SK-N-DZ (cell line): Measurements from ENCODE around the gene NDUFAF4. TPM values are rescaled to one million over a fixed set of nuclear protein-coding genes. Genes with fewer than 3 reads are reported as not detected.

Experiments used
- DNase-seq: peaks from one replicate; pipeline ENCODE4 v3.0.0-alpha.2; 2015; ENCODE audit warnings: low spot score
- polyA plus RNA-seq, 2 experiments: library from polyadenylated mRNA; depleted of rRNA; stranded (reverse); fragments of >200 nt; gene quantifications; 2 replicates each; pipeline ENCODE4 v1.2.3, GENCODE V29; 2014

NDUFAF4 gene
- polyA plus RNA-seq (2014; cell fraction: cytosol; rRNA removed): 69.9 and 75.3 TPM in 2 replicates
- 42.9 and 52.2 TPM in 2 replicates for polyA plus RNA-seq (2014; cell fraction: nucleus; rRNA removed)

DNA sequence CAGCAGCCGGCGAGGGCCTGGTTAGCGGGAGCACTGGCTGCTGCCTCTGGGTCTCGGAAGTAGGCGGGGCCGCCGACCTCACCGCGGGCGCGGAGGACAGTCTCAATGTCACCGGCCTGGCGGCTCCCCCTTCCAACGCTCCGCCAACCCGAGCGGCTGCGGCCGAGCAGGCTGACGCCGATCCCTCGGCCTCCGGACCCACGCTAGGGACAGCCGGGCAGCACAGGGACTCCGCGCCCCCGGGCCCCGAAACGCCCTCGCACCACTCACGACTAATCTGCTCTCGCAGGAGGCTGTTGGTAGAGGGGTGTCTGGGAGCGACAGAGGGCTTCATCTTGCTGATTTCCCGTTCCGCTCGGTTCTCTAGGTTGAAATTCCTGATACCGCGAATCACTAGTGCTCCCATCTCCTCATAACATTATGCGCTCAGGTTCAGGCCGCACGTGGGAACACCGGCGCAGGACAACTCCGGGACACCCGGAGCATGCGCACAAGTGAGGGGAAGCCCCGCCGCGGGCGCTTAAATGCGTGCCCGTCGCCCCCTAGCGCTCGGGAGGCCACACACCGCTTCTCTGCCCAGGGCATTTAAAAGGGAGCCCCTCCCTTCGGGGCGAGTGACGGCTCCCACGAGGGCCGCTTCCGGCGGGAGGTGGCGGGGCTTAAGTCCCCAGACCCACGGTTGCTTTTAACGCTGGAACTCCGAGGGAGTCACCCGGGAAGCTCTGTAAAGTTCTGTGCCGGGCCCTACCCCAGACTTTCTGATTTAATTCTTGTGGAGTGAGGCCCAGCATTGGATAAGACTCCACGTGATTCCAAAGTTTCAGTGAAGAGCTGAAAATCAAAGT lies at the start of gene NDUFAF4:
Gene NDUFAF4, minus strand, starts transcription at position 496 of the 845 bp plus-strand sequence. Its CDS starts 90 bp downstream, at position 406.
- peak; percentile 97 for DNase-seq

- DNase-seq: no peak
These were observed 49.4 kb upstream of the NDUFAF4 start for GRCh38 chr6:96947055-96947454.

- no peak for DNase-seq
These were observed 46.0 kb upstream of the NDUFAF4 start for GRCh38 chr6:96943555-96944215.

- no peak for DNase-seq
These were observed 45.0 kb upstream of the NDUFAF4 start for GRCh38 chr6:96942676-96943075.

DNA sequence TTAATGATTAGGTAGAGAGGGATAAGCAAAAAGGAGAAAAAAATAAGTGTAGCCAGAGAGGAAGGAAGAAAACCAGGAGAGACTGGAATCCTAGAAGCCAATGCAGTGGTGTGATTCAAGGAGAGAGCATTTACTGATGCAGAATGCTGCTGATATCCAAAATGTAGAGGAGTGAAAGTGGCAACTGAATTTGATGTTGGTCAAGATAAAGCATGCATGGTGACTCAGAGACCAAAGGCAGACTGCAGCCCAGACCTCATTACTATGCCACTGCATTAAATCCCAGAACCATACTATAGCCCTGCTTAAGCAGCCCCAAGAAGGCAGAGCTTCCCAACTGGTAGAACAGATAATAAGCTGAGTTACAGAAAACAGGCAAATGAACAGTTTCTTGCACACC lies 42.6 kb upstream of the NDUFAF4 start:
- DNase-seq: no peak

DNA sequence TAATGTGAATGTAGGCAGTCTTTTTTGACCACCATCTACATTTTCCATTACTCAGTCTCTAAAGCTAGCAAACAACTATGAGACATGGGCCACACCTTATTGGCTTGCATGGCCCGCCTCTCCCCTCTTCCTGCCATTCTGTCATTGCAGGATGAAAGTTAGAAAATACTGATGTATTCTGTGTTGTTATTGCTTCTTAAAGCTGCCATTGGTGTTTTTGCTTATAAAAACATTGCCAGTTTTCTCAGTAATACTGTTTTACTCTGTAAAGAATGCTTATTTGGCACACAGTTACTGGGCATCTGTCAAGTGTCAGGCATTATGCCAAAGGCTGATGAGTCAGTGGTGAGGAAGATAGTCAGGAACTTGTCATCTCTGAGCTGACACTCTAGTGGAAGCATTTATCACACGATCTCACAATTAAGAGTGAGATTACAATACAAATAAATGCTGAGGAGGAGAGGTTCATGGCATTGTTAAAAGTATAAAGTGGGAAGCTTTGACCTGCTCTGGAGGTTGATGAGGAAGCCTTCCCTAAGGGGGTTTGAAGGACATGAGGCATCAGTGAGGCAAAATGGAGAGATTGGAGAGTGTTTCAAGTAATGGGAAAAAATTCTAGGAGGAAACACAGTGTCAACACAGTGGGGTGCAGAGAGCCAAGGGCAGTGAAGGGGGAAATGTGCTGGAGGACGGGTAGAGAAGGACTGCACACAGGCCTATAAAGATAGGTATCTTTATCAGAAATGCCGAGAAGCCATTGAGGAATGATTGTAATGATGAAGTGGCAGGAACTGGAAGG lies 41.5 kb upstream of the NDUFAF4 start:
- DNase-seq: no peak

DNA sequence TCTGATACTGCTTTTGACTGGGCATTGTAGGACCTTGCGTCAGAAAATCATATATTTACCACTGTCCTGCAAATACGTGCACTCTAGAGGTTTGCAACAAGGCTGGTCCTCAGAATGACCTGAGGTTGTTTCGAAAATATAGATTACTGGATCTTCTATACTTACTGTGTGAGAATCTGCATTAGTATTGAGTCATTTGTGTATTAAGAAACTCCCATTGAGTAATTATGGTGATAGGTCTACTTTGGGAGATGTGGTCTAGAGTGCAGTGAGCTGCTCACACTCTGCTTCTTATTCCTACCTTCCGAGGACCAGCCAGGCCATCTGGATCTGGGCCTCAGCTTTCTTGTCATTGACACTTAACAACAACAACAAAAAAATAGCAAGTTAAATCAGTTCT lies 36.4 kb upstream of the NDUFAF4 start:
- no peak for DNase-seq

- no peak for DNase-seq
These were observed 33.5 kb upstream of the NDUFAF4 start for GRCh38 chr6:96931198-96931597.

GRCh38 chr6:96929741-96930140 lies 32.0 kb upstream of the NDUFAF4 start:
- DNase-seq: no peak

DNA sequence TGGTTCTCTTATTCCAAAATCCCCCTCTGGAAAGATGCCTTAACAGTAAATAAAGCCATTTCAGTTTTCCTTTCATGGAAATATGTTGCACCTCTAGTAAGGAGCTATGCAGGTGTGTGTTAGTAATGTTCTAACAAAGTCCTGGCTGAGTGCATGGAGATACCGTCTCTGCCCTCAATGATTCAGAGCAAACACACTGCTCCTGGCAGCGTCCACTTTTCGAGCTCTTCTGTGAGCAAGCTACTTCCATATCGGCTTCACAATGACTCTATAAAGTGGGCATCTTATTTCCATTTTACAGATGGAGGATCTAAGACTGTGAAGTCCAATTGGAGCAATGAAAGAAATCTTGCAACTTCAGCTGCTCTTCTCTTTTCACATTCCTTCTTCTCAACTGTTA lies 30.0 kb upstream of the NDUFAF4 start:
- DNase-seq: no peak

DNA sequence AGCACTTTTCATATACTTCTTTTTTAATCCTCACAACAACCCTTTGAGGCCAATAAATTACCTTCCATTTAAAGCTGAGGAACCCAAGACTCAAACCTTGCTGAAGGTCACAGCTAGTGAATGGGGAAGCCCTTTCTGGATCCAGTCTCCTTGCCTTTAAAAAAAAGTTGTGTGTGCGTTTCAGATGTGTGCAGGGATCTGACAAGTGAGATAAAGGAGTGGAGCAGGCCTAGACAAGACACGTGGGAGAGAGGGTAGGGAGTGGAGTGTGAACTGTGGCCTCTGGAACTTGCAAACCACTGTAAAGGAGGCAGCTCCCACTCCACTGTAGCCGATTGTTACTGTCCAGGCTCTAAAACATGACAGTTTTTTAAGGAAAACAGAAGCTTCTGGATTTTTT lies 28.7 kb upstream of the NDUFAF4 start:
- DNase-seq: peak; percentile 27

GRCh38 chr6:96925290-96925687 lies 27.6 kb upstream of the NDUFAF4 start:
- no peak for DNase-seq

DNA sequence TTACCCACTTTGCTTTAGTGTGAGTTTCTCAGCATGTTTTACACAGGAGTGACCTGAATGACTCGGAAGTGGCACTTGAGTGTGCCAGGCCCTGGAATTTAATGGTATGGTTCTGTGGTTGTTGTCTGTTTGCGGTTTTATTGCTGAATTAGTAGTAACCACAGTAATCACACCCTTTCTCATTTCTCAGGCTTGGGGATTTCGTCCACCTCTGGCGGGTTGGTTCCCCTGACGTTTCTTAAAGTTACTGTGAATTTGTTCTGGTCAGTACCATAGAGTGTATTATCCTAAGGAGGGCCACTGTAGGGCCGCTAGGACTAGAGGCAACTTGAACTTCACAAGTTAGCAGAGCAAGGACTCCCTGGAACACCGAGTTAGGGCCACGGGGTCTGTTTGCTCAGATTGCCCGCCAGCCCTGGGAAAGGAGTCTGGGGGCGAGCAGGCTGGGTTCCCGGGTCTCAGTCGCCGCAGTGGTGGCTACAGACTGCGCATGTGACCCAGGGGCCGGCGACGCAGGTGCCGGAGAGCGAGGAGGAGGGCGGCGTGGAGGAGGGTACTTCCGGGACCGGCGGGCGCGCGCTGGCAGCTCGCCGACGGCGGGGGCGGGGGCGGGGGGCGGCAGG lies 26.3 kb upstream of the NDUFAF4 start:
- peak; percentile 86 for DNase-seq

DNA sequence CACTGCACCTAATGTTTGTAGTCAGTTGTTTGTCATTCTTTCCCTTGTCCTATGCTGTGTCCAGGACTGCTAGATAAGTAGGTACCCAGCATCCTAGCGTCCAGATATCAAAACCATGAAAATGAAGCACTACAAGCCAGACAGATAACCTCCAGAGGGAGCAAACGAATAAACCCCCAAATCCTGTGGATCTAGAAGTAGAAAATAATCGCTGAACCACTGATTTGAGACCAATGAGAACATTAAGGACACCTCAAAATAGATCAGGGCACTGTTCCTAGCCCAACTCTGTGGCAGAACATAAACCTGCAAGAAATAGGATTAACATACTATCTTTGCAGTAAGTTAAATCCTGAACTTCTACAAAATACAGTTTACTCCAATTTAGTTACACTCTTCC lies 25.7 kb upstream of the NDUFAF4 start:
- peak; percentile 8 for DNase-seq

GRCh38 chr6:96917098-96917497 lies 19.4 kb upstream of the NDUFAF4 start:
- no peak for DNase-seq

DNA sequence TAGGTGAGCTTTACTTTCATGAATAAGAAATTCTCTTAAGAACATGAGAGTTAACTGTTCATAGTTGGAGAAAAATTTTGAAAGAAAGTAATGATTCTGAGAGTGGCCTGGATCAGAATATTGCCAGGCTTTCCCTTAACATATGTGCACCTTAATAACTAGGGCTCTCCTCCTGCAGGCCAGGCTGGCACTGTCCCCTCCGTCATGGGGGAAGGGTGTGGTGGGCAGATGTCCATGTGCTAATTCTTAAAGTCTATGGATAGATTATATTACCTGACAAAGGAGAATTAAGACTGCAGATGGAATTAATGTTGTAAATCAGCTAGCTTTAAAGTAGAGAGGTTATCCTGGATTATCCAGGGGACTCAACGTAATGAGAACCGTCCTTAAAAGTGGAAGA lies 15.9 kb upstream of the NDUFAF4 start:
- no peak for DNase-seq

DNA sequence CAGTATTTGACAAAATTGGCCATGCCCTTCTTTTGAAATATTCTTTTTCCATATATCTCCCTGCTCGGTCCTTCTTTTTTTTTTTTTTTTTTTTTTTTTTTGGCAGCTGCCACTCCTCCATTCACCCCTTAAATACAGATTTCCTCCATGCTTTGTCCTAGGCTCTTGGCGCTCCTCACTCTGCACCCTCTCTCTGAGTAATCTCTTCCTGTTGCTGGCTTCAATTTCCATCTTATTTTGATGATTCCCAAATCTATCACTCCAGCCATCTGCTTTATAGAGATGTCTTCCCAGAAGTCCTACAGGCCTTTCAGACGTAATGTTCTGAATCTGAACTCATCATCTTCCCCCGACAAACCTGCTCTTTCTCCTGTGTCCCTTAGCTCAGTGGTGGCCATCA lies 14.1 kb upstream of the NDUFAF4 start:
- no peak for DNase-seq

GRCh38 chr6:96911171-96911570 lies 13.5 kb upstream of the NDUFAF4 start:
- no peak for DNase-seq

DNA sequence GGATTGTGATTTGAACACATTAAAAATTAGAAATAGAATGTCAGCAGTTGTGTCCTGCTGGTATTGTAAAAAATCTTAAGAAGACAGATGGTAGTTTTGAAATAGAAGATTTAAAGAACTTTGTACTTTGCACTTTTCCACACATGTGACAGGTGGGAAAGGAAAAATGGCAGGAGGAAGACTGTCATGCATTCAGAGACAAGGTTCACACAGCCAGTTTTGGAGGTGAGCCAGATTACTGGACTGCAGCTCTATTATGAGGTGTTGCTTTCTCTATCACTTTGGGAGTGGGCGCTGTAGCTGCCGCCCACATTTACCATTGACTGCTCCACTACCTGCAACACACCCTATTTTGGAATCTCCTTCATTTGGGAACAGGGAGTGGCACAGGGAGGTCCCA lies 12.1 kb upstream of the NDUFAF4 start:
- DNase-seq: no peak

DNA sequence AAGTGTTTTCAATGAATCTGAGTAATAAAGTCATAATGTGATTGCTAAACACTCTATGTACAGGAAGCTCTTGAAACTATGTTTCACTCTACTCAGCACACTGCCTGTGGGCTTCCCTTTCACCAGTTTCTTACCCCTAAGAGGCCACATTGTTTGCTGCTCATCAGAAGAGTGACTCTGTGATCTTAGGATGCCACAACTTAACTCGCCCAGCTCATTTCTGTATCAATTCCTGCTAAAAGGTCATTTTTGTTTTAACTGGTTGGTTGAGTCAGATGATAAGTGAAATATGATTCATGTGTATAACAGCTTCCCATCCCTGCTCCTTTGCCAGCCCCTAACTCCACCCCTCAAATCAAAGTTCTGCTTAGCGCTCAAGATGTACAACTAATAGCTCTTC lies 9.8 kb upstream of the NDUFAF4 start:
- DNase-seq: no peak

DNA sequence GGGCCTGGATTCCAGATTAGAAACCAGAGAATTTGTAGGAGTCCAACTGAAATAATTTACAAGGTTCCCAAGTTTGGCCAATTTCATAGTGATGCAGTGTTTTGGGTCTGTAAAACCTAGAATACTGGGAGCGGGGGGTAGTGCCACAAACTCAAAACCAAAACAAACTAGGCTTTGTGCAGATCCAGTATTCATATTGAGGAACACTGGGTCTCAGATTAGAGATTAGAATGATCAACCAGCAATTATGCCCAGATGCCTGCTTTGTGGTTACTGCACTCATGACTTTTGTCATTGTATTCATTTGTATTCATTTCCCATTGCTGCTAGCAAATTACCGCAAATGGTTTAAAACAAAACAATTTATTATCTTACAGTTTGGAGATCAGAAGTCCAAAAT lies 3.2 kb upstream of the NDUFAF4 start:
- no peak for DNase-seq
